ENCODE measurements around the gene PDHA1. TPM values are rescaled to one million over a fixed set of nuclear protein-coding genes. Genes with fewer than 3 reads are reported as not detected.

PDHA1 gene
- total RNA-seq, 6 donors from 2014 or later, result 60.6 to 216 (median 111) TPM

GRCh38 chrX:19389227-19389845 is 45.6 kb downstream of the PDHA1 start:
- 19 to 35% methylated on average over 3 to 4 of the region's 4 CpGs for WGBS, 2 donors
- H3K4me1 ChIP-seq, result peaks cover 0 to 6% (median 0%) of the 10 kb centered on the region in 4 donors
- no peaks in the 10 kb centered on the region for H3K36me3 ChIP-seq
- no peaks in the 10 kb centered on the region for H3K9me3 ChIP-seq
- H3K4me3 ChIP-seq, result no peak overlapping the region
- no peaks in the 10 kb centered on the region for H3K27me3 ChIP-seq
- TF ChIP-seq POLR2A (IDR thresholded peaks at IDR 0.05), result no peak
- TF ChIP-seq EP300 (IDR thresholded peaks at IDR 0.05), result no peak
- TF ChIP-seq POLR2AphosphoS5 (IDR thresholded peaks at IDR 0.05), result no peak
- TF ChIP-seq CTCF (IDR thresholded peaks at IDR 0.05), result no peak
- DNase-seq (peak in 1 of 2 donors; percentile 27), ATAC-seq (ENCODE audit: low FRiP score in 2 of 2) (no peak)
- no peak overlapping the region for H3K27ac ChIP-seq

- ATAC-seq (ENCODE audit: low FRiP score in 2 of 2) (no peak), DNase-seq (no peak)
- no peaks in the 10 kb centered on the region for H3K27me3 ChIP-seq
- H3K27ac ChIP-seq, result no peak overlapping the region
- no peaks in the 10 kb centered on the region for H3K9me3 ChIP-seq
- peaks cover 0 to 6% (median 0%) of the 10 kb centered on the region in 4 donors for H3K4me1 ChIP-seq
- TF ChIP-seq POLR2AphosphoS5 (IDR thresholded peaks at IDR 0.05) (no peak), POLR2A (IDR thresholded peaks at IDR 0.05) (no peak), CTCF (IDR thresholded peaks at IDR 0.05) (no peak), EP300 (IDR thresholded peaks at IDR 0.05) (no peak)
- 84 to 86% methylated on average over 12 of the region's 12 CpGs for WGBS, 2 donors
- H3K4me3 ChIP-seq, result no peak overlapping the region
- H3K36me3 ChIP-seq, result no peaks in the 10 kb centered on the region
Measured at GRCh38 chrX:19392078-19392477, 48.4 kb downstream of the PDHA1 start.

GRCh38 chrX:19392703-19393102 is 49.0 kb downstream of the PDHA1 start:
- whole genome bisulfite sequencing, 2 donors, result 68% methylated on average over 4 of the region's 4 CpGs; no CpG with 5 or more reads in 1 of the 2 donors
- H3K27me3 ChIP-seq, result no peaks in the 10 kb centered on the region
- no peaks in the 10 kb centered on the region for H3K36me3 ChIP-seq
- H3K4me3 ChIP-seq, result no peak overlapping the region
- no peak for TF ChIP-seq CTCF (IDR thresholded peaks at IDR 0.05)
- TF ChIP-seq EP300 (IDR thresholded peaks at IDR 0.05), result no peak
- no peak for TF ChIP-seq POLR2AphosphoS5 (IDR thresholded peaks at IDR 0.05)
- TF ChIP-seq POLR2A (IDR thresholded peaks at IDR 0.05), result no peak
- H3K4me1 ChIP-seq, result peaks cover 0 to 4% (median 0%) of the 10 kb centered on the region in 4 donors
- no peak for DNase-seq
- no peak for ATAC-seq (ENCODE audit: low FRiP score in 2 of 2)
- H3K9me3 ChIP-seq, result no peaks in the 10 kb centered on the region
- H3K27ac ChIP-seq, result no peak overlapping the region

GRCh38 chrX:19403696-19404095 is 60.0 kb downstream of the PDHA1 start:
- H3K36me3 ChIP-seq, result no peaks in the 10 kb centered on the region
- no peak overlapping the region for H3K4me3 ChIP-seq
- H3K27me3 ChIP-seq, result no peaks in the 10 kb centered on the region
- no peak overlapping the region for H3K27ac ChIP-seq
- TF ChIP-seq EP300 (IDR thresholded peaks at IDR 0.05) (no peak), CTCF (IDR thresholded peaks at IDR 0.05) (no peak), POLR2AphosphoS5 (IDR thresholded peaks at IDR 0.05) (no peak), POLR2A (IDR thresholded peaks at IDR 0.05) (no peak)
- DNase-seq, result no peak
- no peaks in the 10 kb centered on the region for H3K4me1 ChIP-seq
- H3K9me3 ChIP-seq, result no peaks in the 10 kb centered on the region
- no peak for ATAC-seq (ENCODE audit: low FRiP score in 2 of 2)

- ATAC-seq (ENCODE audit: low FRiP score in 2 of 2) (no peak), DNase-seq (no peak)
- Histone ChIP-seq H3K9me3 (peaks cover 0 to 4% (median 0%) of the 10 kb centered on the region in 4 donors), H3K4me1 (no peaks in the 10 kb centered on the region), H3K27ac (no peak overlapping the region), H3K4me3 (no peak overlapping the region), H3K27me3 (no peaks in the 10 kb centered on the region), H3K36me3 (no peaks in the 10 kb centered on the region)
- TF ChIP-seq EP300 (IDR thresholded peaks at IDR 0.05), result no peak
- TF ChIP-seq POLR2A (IDR thresholded peaks at IDR 0.05), result no peak
- TF ChIP-seq CTCF (IDR thresholded peaks at IDR 0.05), result no peak
- TF ChIP-seq POLR2AphosphoS5 (IDR thresholded peaks at IDR 0.05), result no peak
- WGBS, 2 donors, result 89 to 91% methylated on average over 1 to 2 of the region's 2 CpGs
Measured at GRCh38 chrX:19410259-19410658, 66.5 kb downstream of the PDHA1 start.
